DND-41 (cell line): ENCODE measurements around the gene RNF123.

Experiments
- EZH2 ChIP-seq: IDR thresholded peaks from 3 replicates; pipeline ENCODE4 v1.6.1; 2012; ENCODE audit warnings: borderline replicate concordance, low read depth, mild to moderate bottlenecking, moderate library complexity, low read length, inconsistent platforms; ENCODE audit not compliant: severe bottlenecking
- TF ChIP-seq, protein P1 (sequence below): IDR thresholded peaks from 2 replicates; pipeline ENCODE4 v1.5.1; 2012; ENCODE audit warnings: borderline replicate concordance, low read length, moderate library complexity, mild to moderate bottlenecking; ENCODE audit not compliant: poor library complexity, severe bottlenecking; ENCODE audit errors: extremely low read depth

DNA sequence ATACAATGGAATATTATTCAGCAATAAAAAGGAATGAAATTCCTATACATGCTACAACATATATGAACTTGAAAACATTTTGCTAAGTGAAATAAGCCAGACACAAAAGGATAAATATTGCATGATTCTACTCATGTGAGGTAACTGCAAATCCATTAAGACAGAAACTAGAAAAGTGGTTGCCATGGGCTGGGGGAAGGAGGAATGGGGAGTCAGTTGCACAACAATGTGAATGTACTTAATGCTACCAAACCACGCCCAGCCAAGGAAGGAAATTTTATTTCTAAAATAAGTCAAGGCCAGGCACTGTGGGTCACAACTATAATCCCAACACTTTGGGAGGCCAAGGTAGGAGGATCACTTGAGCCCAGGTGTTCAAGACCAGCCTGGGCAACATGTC lies 44.2 kb downstream of the RNF123 start:
- TF ChIP-seq, protein P1, sequence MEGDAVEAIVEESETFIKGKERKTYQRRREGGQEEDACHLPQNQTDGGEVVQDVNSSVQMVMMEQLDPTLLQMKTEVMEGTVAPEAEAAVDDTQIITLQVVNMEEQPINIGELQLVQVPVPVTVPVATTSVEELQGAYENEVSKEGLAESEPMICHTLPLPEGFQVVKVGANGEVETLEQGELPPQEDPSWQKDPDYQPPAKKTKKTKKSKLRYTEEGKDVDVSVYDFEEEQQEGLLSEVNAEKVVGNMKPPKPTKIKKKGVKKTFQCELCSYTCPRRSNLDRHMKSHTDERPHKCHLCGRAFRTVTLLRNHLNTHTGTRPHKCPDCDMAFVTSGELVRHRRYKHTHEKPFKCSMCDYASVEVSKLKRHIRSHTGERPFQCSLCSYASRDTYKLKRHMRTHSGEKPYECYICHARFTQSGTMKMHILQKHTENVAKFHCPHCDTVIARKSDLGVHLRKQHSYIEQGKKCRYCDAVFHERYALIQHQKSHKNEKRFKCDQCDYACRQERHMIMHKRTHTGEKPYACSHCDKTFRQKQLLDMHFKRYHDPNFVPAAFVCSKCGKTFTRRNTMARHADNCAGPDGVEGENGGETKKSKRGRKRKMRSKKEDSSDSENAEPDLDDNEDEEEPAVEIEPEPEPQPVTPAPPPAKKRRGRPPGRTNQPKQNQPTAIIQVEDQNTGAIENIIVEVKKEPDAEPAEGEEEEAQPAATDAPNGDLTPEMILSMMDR, result no peak
- no peak for TF ChIP-seq EZH2
